Activated naive CD4-positive, alpha-beta T cell treated with anti-CD3 and anti-CD28 coated beads, Interleukin-2, amount 50 U/mL, for 72 hours (primary cell): ENCODE measurements around the gene DOCK9. TPM values are rescaled to one million over a fixed set of nuclear protein-coding genes. Genes with fewer than 3 reads are reported as not detected.
"Not testable (repeated sequence)": the region's sequence is repeated elsewhere in the genome, so short reads cannot be mapped to it uniquely, and the experiment has no call there.

Source experiments
- ATAC-seq, 2 donors: fragments of 150-1000 bp; cut with Tn5 transposase; 2 replicates each; pipeline ENCODE4 v1.10.0; 2021; ENCODE audit warnings: mild to moderate bottlenecking in 2 of 2, moderate library complexity in 2 of 2
- DNase-seq, 2 donors: peaks; one replicate each; pipeline ENCODE4 v3.0.0; 2021 to 2022; ENCODE audit warnings: low spot score in 2 of 2
- H3K27ac Mint-ChIP-seq, 2 donors: one replicate each; pipeline ENCODE4 v1.8.0; 2022; ENCODE audit warnings: mild to moderate bottlenecking in 2 of 2, mixed read lengths in 2 of 2
- H3K36me3 Mint-ChIP-seq, 2 donors: one replicate each; pipeline ENCODE4 v1.8.0; 2022; ENCODE audit warnings: mixed read lengths in 2 of 2
- H3K9me3 Mint-ChIP-seq, 2 donors: one replicate each; pipeline ENCODE4 v1.8.0; 2022; ENCODE audit warnings: mixed read lengths in 2 of 2
- total RNA-seq, 2 donors: library from RNA; stranded (reverse); gene quantifications; one replicate each; pipeline ENCODE4 v1.2.3, GENCODE V29; 2022

DOCK9 gene
- total RNA-seq, 2 donors from 2014 or later, result 32.4 to 60.5 TPM

GRCh38 chr13:98825659-98826058, 152.2 kb downstream of the DOCK9 start:
- Mint-ChIP-seq H3K36me3 (peaks cover 6 to 7% of the 10 kb centered on the region in 2 donors), H3K9me3 (no peaks in the 10 kb centered on the region), H3K27ac (no peak overlapping the region)
- ATAC-seq, result no peak
- no peak for DNase-seq

- Mint-ChIP-seq H3K9me3 (no peaks in the 10 kb centered on the region), H3K36me3 (peaks cover 6 to 7% of the 10 kb centered on the region in 2 donors), H3K27ac (no peak overlapping the region)
- ATAC-seq (peak in 1 of 2 donors; percentile 87), DNase-seq (peak in 1 of 2 donors; percentile 23)
Observed at GRCh38 chr13:98824376-98825160, 153.3 kb downstream of the DOCK9 start.

- Mint-ChIP-seq H3K36me3 (peaks cover 6 to 7% of the 10 kb centered on the region in 2 donors), H3K9me3 (no peaks in the 10 kb centered on the region), H3K27ac (no peak overlapping the region)
- ATAC-seq, result no peak
- no peak for DNase-seq
Observed at GRCh38 chr13:98823442-98823841, 154.4 kb downstream of the DOCK9 start.

- no peak for ATAC-seq
- Mint-ChIP-seq H3K36me3 (peaks cover 6 to 7% of the 10 kb centered on the region in 2 donors), H3K27ac (no peak overlapping the region), H3K9me3 (no peaks in the 10 kb centered on the region)
- no peak for DNase-seq
Observed at GRCh38 chr13:98822225-98822606, 155.6 kb downstream of the DOCK9 start.

- DNase-seq (no peak), ATAC-seq (no peak)
- Mint-ChIP-seq H3K27ac (no peak overlapping the region), H3K9me3 (no peaks in the 10 kb centered on the region), H3K36me3 (peaks cover 6 to 7% of the 10 kb centered on the region in 2 donors)
Observed at GRCh38 chr13:98821372-98822224, 156.3 kb downstream of the DOCK9 start.

GRCh38 chr13:98820744-98821371, 157.0 kb downstream of the DOCK9 start:
- ATAC-seq (no peak), DNase-seq (no peak)
- Mint-ChIP-seq H3K36me3 (peaks cover 6 to 7% of the 10 kb centered on the region in 2 donors), H3K9me3 (no peaks in the 10 kb centered on the region), H3K27ac (no peak overlapping the region)

DNA sequence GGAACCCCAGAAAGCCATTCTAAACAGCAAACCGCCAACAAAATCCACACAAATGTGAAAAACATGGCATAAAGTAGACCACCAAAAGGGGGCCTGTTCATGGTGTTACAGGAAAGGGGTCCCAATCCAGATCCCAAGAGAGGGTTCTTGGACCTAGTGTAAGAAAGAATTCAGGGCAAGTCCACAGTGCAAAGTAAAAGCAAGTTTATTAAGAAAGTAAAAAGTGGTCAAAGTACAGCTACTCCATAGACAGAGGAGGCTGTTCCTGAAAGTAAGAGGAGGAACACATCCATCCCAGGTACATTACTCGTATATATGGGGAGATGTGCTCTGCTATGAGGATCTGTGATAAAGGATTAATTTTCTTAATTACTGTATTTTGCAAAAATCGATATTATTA, 157.6 kb downstream of the DOCK9 start:
- no peak for ATAC-seq
- H3K27ac Mint-ChIP-seq, result peak overlapping the region in 1 of 2 donors; percentile 55
- no peaks in the 10 kb centered on the region for H3K9me3 Mint-ChIP-seq
- peaks cover 6% of the 10 kb centered on the region in 2 donors for H3K36me3 Mint-ChIP-seq
- no peak for DNase-seq

GRCh38 chr13:98819382-98820010, 158.4 kb downstream of the DOCK9 start:
- Mint-ChIP-seq H3K36me3 (peaks cover 0 to 6% of the 10 kb centered on the region in 2 donors), H3K27ac (no peak overlapping the region), H3K9me3 (no peaks in the 10 kb centered on the region)
- DNase-seq (no peak), ATAC-seq (no peak)

GRCh38 chr13:98816406-98816805, 161.5 kb downstream of the DOCK9 start:
- no peaks in the 10 kb centered on the region for H3K36me3 Mint-ChIP-seq
- H3K27ac Mint-ChIP-seq, result peak overlapping the region in 1 of 2 donors; percentile 7
- ATAC-seq (no peak), DNase-seq (no peak)
- no peaks in the 10 kb centered on the region for H3K9me3 Mint-ChIP-seq

DNA sequence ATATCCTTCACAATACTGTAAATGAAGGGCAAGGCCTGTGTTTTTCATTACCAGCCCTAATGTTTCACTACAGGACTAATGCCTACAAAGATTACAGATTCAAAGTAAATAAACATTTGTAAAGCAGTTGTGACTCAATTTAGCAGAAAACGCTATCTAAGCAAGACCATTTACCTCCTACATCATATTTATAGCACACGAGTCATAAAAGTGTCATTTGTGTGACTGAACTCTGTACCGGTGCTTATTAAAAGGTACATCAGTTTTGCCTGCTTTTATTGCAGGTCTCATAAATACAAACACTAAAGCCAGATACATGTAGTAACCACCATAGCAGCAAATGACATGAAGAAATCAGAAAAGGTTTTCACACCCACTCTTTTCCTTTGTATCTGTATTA, 163.9 kb downstream of the DOCK9 start:
- Mint-ChIP-seq H3K9me3 (no peaks in the 10 kb centered on the region), H3K27ac (no peak overlapping the region), H3K36me3 (no peaks in the 10 kb centered on the region)
- ATAC-seq, result peak in 1 of 2 donors; percentile 63
- DNase-seq, result no peak

DNA sequence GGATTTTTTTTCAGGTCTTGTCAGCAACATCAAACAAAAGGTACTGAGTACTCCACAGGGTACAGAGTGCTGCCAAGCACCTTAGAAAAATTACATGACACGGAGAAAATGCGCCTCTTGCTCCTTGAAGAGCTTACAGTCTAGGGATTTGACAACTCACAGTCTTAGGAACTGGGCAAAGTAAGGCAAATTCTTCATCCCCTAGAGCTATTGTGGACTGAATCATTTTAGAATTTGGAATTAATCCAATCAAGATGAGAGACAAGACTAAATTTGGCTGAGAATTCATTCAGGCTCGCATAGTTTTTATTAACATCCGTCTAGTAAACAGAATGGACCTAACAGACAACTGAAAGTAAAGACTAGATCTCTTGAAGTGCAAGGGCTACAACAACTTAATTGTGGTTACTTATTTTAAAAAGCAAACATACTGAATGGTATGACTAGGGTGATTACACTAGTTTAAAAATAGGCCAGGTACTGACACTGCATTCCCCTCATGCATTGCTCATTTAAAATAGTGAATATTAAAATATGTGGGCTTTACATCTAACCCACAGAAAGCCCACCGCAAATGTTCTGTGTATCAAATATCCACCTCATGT, 165.6 kb downstream of the DOCK9 start:
- not testable (repeated sequence) for DNase-seq, H3K9me3 Mint-ChIP-seq, H3K27ac Mint-ChIP-seq, H3K36me3 Mint-ChIP-seq, ATAC-seq

- H3K36me3 Mint-ChIP-seq, result no peaks in the 10 kb centered on the region
- no peak overlapping the region for H3K27ac Mint-ChIP-seq
- DNase-seq (no peak), ATAC-seq (no peak)
- H3K9me3 Mint-ChIP-seq, result no peaks in the 10 kb centered on the region
Observed at GRCh38 chr13:98810746-98811145, 167.1 kb downstream of the DOCK9 start.

- no peak for DNase-seq
- Mint-ChIP-seq H3K9me3 (no peaks in the 10 kb centered on the region), H3K27ac (no peak overlapping the region), H3K36me3 (no peaks in the 10 kb centered on the region)
- ATAC-seq, result no peak
Observed at GRCh38 chr13:98809345-98809777, 168.5 kb downstream of the DOCK9 start.

GRCh38 chr13:98807774-98808173, 170.1 kb downstream of the DOCK9 start:
- DNase-seq (no peak), ATAC-seq (no peak)
- Mint-ChIP-seq H3K27ac (no peak overlapping the region), H3K9me3 (no peaks in the 10 kb centered on the region), H3K36me3 (no peaks in the 10 kb centered on the region)

DNA sequence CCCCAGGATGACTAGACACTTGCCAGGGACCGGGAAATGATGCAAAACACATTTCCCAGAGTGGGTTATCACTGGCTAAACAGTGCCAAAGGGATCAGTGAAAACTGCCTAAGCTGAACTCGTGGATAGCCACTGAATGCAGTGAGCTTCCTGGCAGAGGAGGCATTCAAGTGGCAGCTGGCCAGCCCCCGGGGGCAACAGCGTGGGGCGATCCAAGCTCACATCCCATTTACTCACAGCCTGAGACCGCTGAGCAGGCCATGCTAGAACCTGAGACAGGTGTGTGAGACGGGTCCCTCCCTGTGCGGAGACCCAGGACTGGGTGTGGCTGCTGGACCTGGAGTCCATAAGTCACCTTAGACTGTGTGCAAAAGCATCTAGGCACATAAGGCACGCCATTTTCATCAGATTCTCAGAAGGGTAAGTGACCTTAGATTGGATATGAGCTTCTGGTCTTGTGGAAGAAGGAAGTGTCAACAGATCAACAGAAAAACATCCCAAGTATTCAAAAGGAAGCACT, 173.5 kb downstream of the DOCK9 start:
- H3K27ac Mint-ChIP-seq, result peak overlapping the region; percentile 22 to 71
- no peaks in the 10 kb centered on the region for H3K36me3 Mint-ChIP-seq
- DNase-seq (no peak), ATAC-seq (no peak)
- H3K9me3 Mint-ChIP-seq, result no peaks in the 10 kb centered on the region

- no peaks in the 10 kb centered on the region for H3K9me3 Mint-ChIP-seq
- ATAC-seq (no peak), DNase-seq (no peak)
- peak overlapping the region; percentile 33 to 71 for H3K27ac Mint-ChIP-seq
- H3K36me3 Mint-ChIP-seq, result no peaks in the 10 kb centered on the region
Observed at GRCh38 chr13:98803921-98804320, 173.9 kb downstream of the DOCK9 start.
